NCI-H1048 (cell line): Measurements from ENCODE around the gene PRKG1.
"Not testable (repeated sequence)": the region's sequence is repeated elsewhere in the genome, so short reads cannot be mapped to it uniquely, and the experiment has no call there.

Experiments used
- DNase-seq: peaks from one replicate; lab custom pipeline; 2025; lab: John Stamatoyannopoulos, UW

The PRKG1 gene

DNA sequence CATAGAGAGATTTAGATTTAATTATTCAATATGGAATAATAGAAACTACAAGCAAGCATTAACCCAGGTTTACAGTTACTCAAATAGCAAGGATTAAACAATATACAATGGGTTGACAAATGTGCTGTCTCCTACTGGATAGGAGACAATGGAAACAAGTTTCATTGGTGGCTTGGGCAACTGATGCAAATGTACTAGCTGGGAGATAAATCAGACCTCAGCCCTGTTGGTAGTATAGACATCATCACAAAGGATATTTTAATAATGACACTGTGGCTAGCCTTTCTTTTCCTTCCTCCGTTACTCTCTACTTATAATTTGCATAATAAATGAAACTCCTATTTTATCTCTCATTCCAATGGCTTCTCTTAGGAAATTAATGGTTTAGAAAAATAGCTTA lies 1143.2 kb downstream of the PRKG1 start:
- DNase-seq: no peak

DNA sequence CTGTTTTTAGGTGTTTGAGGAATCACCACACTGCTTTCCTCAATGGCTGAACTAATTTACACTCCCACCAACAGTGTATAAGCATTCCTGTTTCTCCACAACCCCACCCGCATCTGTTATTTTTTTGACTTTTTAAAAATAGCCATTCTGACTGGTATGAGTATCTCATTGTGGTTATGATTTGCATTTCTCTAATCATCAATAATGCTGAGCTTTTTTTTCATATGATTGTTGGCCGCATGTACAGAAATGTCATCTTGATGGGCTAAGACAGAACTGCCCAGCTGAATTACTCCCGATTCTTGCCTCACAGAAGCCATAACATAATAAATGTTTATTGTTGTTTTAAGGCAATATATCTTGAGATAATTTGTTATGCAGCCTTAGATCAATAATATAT lies 1146.7 kb downstream of the PRKG1 start:
- no peak for DNase-seq

- no peak for DNase-seq
Measured at GRCh38 chr10:52221923-52222322, 1147.6 kb downstream of the PRKG1 start.

DNA sequence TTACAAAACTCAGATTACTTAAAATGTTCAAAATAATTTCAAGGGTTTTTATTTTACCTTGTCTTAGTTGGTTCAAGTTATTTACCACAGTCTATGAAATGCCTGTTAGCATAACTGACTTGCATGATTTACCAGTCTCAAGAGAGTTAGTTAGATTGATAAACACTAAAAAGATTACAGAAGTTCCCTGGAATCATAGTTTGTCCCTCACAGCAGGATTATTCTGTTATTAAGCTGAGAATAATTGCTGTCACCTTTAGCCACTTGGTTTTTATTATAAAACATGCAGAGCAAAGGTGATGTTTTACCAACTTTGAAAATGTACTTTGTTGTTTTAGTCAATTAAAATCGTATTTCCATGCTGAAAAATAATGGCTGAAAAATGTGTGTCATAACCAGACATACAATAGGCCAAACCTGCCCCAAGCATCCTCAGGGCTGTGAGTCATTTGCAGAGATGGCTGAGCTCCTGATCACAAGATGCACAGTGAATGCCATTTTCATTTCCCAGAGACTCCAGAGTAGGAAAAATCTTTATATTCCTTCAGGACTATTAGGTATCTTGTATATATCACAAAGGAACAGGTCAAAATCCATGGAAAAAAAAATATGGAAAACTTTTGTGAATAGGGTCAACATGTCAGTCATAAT lies 1152.0 kb downstream of the PRKG1 start:
- no peak for DNase-seq

DNA sequence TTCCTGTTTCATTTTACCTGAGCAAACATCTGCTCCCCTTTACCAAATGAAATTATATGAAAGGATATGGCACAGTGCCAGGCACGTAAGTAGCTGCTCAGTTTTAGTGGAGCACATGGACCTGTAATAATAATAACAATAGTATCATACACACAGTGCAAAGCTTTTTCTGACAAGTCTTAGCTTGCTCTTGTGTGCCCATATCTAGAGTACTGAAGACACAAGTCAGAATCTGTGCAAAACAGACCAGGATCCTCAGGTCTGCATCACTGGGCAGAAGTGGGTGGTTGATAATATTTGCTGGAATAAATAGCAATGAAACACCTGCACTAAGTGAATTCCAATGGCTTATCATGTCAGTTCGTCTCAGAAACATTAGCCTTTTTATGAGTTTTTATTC lies 1154.3 kb downstream of the PRKG1 start:
- no peak for DNase-seq

- no peak for DNase-seq
Measured at GRCh38 chr10:52229291-52229931, 1155.1 kb downstream of the PRKG1 start.

GRCh38 chr10:52232561-52233350 lies 1158.5 kb downstream of the PRKG1 start:
- no peak for DNase-seq

GRCh38 chr10:52233351-52233991 lies 1159.2 kb downstream of the PRKG1 start:
- not testable (repeated sequence) for DNase-seq

DNA sequence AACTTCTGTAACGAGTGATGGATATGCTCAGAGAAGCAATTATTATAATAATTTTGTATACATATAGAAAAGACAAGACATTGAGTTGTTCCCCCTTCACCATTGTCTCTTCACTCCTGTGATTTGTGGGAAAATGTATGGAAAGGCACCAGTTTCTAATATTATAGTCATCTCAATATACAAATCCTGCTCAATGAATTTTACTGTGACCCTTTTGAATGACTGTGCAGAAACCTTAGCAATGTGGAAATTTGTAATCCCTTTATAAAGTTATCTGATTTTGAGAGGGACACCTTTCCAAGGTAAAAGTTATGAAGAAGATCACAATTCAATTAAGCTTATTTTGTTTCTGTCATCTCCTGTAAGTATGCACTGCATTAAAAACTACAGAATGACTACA lies 1165.5 kb downstream of the PRKG1 start:
- no peak for DNase-seq

DNA sequence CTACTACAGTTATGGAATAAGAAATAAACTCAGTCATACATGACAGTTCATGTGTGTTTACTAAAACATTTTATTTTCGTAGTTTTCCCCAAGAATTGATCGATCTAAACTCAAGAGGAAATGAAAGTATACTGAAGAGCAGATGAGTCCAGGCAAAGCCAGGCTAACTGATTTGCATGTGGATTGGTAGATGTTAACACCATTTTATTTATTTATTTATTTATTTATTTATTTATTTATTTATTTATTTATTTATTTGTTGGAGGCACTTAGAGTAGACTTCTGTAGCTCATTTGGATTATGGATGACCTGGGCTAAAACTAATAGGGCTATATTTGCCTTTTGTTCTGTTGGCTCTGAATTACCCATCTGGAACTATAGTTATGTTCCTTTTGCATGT lies 1171.3 kb downstream of the PRKG1 start:
- DNase-seq: no peak

- DNase-seq: not testable (repeated sequence)
Measured at GRCh38 chr10:52247929-52248328, 1173.6 kb downstream of the PRKG1 start.

- no peak for DNase-seq
Measured at GRCh38 chr10:52248697-52249306, 1174.5 kb downstream of the PRKG1 start.

DNA sequence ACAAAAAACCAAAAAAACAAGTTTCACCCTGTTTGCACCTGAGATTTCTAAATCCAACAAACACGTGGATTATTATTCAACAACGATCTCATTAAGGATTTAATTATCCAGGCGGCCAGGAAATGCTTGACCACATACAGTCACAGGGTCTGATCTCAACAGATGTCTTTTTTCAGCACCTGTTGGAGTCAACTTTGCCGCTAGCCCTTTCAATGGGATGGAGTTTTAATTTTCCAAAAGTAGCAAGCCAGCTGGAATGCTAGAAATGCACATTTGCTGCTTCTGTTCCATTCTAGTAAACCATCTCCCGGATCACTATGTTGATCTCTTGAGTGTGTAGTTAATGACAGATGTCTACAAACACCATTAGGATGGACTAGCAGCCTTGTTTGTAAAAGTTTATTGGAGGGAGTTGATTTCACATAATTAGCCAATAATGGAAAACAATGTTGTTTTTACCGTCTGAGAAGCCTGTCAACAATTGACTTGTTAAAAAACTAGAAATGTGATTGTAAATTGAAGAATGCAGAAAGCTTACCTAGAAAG lies 1175.6 kb downstream of the PRKG1 start:
- DNase-seq: no peak

DNA sequence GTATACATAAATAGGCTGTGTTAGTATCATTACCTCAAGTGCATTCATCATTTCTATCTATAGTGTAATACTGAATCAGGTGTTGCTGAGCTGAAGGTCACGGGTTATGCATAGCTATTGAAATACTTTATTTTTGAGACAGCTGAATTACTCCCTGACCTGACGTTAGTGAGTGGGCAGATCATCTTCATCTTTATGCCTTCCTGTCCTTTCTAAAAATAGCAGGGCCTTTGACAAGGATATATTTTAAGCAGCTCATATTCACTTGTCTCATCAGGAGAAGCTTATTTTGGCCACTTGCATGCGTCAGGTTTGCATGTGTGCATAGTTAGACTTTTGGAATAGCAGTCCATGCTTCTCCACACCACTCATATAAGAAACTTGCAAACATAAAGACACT lies 1176.2 kb downstream of the PRKG1 start:
- DNase-seq: no peak

DNA sequence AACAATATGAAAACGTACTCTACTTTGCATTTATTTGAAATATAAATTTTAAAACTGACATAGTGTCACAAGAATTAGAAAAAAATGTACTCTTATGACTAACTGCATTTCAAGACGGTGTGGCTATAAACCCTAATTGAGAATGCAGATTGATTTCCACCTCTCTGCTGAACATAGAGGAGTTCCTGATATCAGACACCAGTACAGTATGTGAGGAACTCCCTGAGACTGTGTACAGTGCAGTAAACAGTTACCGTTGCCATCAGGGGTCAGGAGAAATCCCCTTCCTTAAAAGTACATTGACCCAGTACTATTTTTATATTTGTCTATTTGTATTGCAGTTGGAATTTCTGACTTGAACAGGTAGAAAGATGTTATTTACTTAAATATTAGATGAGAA lies 1178.0 kb downstream of the PRKG1 start:
- DNase-seq: no peak

- no peak for DNase-seq
Measured at GRCh38 chr10:52256832-52257691, 1182.8 kb downstream of the PRKG1 start.

DNA sequence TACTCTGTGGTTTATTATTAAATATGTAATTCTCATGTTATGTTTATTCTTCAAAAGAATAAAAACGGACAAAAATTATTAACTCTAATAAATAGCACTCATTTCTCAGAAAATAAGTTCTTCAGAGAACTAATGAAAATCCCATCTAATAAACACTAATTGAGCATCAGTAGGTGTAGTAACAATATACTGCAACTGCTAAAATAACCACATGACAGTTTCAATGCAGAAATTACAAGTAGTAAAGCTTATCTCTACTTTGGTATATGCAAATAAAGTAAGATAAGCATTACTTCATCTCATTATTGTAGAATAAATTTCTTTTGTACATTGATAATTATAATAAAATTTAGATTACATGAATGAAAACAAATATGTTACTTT lies 1183.4 kb downstream of the PRKG1 start:
- DNase-seq: no peak

GRCh38 chr10:52258799-52259425 lies 1184.6 kb downstream of the PRKG1 start:
- DNase-seq: no peak

DNA sequence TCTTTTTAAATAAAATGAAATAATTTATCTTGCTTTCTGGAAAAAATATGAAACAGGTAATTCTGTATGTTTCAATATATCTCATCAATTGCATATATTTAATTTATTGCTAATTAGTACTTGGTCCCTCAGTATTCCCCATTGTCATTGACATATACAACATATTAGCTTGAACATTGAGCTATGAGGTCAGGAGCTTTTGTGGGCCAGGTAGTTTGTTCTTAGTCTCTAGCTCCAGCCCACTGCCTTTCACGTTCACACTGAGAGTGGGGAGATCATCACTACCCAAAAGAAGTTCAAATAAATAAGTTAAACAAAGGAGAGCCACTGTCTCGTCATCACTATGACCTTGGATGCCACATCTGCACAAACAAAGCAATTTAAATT lies 1185.1 kb downstream of the PRKG1 start:
- DNase-seq: no peak

DNA sequence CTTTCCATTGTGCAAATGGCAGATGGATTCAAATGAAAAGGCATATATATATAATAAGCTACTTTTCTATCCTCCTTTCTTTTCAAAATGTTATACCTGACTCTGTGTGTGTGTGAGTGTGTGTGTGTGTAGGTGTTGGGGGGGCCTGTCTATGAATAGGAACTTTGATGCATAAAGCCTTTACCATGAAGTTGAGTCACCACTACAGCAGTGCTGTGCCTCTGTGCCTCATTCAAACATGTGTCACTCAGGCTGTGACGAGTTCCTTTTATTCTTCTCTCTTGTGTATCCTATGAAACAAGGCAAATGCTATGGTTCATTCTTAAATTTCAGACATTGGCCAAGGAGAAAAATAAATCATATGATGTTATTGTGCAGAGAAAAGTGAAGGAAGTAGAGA lies 1187.1 kb downstream of the PRKG1 start:
- no peak for DNase-seq
